Smooth muscle cell (in vitro differentiated cells): ENCODE results near the gene MYO7B. TPM values are rescaled to one million over a fixed set of nuclear protein-coding genes. Genes with fewer than 3 reads are reported as not detected.

ENCODE experiments used
- DNase-seq: peaks from one replicate; lab custom pipeline; 2025; ENCODE audit not compliant: unreplicated experiment; lab: John Stamatoyannopoulos, UW
- H2AFZ ChIP-seq: fragments of 200-600 bp; sonication (generic); 2 replicates; pipeline ENCODE4 v1.6.0; 2016; ENCODE audit warnings: antibody characterized with exemption, low read depth, mild to moderate bottlenecking
- H3F3A ChIP-seq: fragments of 200-600 bp; sonication (generic); 2 replicates; pipeline ENCODE4 v1.6.0; 2017; ENCODE audit warnings: antibody characterized with exemption, low read depth
- H3K27ac ChIP-seq: fragments of 200-600 bp; sonication (generic); 2 replicates; pipeline ENCODE4 v1.5.1; 2016; ENCODE audit warnings: low read depth, mild to moderate bottlenecking
- H3K27me3 ChIP-seq: fragments of 200-600 bp; sonication (generic); 2 replicates; pipeline ENCODE4 v1.6.1; 2016; ENCODE audit warnings: low read depth, mild to moderate bottlenecking
- H3K36me3 ChIP-seq: fragments of 200-600 bp; sonication (generic); 2 replicates; pipeline ENCODE4 v1.5.1; 2016; ENCODE audit warnings: low read depth
- H3K4me1 ChIP-seq: fragments of 200-600 bp; sonication (generic); 2 replicates; pipeline ENCODE4 v1.5.1; 2016; ENCODE audit warnings: low read depth
- H3K4me2 ChIP-seq: fragments of 200-600 bp; sonication (generic); 2 replicates; pipeline ENCODE4 v1.6.0; 2016; ENCODE audit warnings: mild to moderate bottlenecking
- H3K4me3 ChIP-seq: fragments of 200-600 bp; sonication (generic); 2 replicates; pipeline ENCODE4 v1.5.1; 2016; ENCODE audit warnings: mild to moderate bottlenecking
- H3K79me2 ChIP-seq: fragments of 200-600 bp; sonication (generic); 2 replicates; pipeline ENCODE4 v1.6.0; 2016; ENCODE audit warnings: low read depth, mild to moderate bottlenecking
- H3K9ac ChIP-seq: fragments of 200-600 bp; sonication (generic); 2 replicates; pipeline ENCODE4 v1.6.0; 2016; ENCODE audit warnings: low read depth
- H3K9me3 ChIP-seq: fragments of 200-600 bp; sonication (generic); replicated peaks from 2 replicates; pipeline ENCODE4 v1.5.1; 2016; ENCODE audit warnings: low read depth
- H4K20me1 ChIP-seq: fragments of 200-600 bp; sonication (generic); 2 replicates; pipeline ENCODE4 v1.6.0; 2016; ENCODE audit warnings: low read depth
- WGBS: methylation state at CpG from one replicate; pipeline ENCODE4 v1.1.7; 2016; ENCODE audit warnings: low lambda C conversion rate; 5-methylcytosine and 5-hydroxymethylcytosine counted together
- polyA plus RNA-seq: library from polyadenylated mRNA; unstranded; fragments of >200 nt; fragmentation: Nextera tagmentation; extraction: Ambion mirVana; gene quantifications from 2 replicates; pipeline ENCODE4 v1.2.1, GENCODE V29; 2016
- total RNA-seq: library from RNA; depleted of rRNA; stranded (reverse); fragments of >200 nt; gene quantifications from 2 replicates; pipeline ENCODE4 v1.2.3, GENCODE V29; 2014
- TF ChIP-seq, protein P1 (sequence below): fragments of 200-600 bp; sonication (generic); IDR thresholded peaks from 2 replicates; pipeline ENCODE4 v1.5.1; 2017; ENCODE audit warnings: borderline replicate concordance, mild to moderate bottlenecking, antibody characterized with exemption; ENCODE audit not compliant: insufficient read depth, poor library complexity, severe bottlenecking

Gene MYO7B
- total and polyA plus RNA-seq, 2 experiments from 2014 or later: 0.09 to 0.35 TPM

GRCh38 chr2:127650785-127651380, 115.4 kb downstream of the MYO7B start:
- Histone ChIP-seq H3K27ac (no peak overlapping the region), H4K20me1 (no peaks in the 10 kb centered on the region), H3K36me3 (no peaks in the 10 kb centered on the region), H3K9ac (no peak overlapping the region), H3K79me2 (no peaks in the 10 kb centered on the region), H3K27me3 (no peaks in the 10 kb centered on the region), H3K9me3 (no peaks in the 10 kb centered on the region), H3K4me1 (peaks cover 7% of the 10 kb centered on the region), H3F3A (no peaks in the 10 kb centered on the region), H2AFZ (no peak overlapping the region), H3K4me3 (no peak overlapping the region), H3K4me2 (no peak overlapping the region)
- no peak for DNase-seq
- TF ChIP-seq, protein P1, sequence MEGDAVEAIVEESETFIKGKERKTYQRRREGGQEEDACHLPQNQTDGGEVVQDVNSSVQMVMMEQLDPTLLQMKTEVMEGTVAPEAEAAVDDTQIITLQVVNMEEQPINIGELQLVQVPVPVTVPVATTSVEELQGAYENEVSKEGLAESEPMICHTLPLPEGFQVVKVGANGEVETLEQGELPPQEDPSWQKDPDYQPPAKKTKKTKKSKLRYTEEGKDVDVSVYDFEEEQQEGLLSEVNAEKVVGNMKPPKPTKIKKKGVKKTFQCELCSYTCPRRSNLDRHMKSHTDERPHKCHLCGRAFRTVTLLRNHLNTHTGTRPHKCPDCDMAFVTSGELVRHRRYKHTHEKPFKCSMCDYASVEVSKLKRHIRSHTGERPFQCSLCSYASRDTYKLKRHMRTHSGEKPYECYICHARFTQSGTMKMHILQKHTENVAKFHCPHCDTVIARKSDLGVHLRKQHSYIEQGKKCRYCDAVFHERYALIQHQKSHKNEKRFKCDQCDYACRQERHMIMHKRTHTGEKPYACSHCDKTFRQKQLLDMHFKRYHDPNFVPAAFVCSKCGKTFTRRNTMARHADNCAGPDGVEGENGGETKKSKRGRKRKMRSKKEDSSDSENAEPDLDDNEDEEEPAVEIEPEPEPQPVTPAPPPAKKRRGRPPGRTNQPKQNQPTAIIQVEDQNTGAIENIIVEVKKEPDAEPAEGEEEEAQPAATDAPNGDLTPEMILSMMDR: no peak
- WGBS: 96% methylated on average over 28 of the region's 28 CpGs

- TF ChIP-seq, protein P1: no peak
- H3K79me2 ChIP-seq: no peaks in the 10 kb centered on the region
- no peaks in the 10 kb centered on the region for H3K36me3 ChIP-seq
- 94% methylated on average over 29 of the region's 29 CpGs for WGBS
- H3K4me2 ChIP-seq: no peak overlapping the region
- H3K4me1 ChIP-seq: peaks cover 9% of the 10 kb centered on the region
- no peak overlapping the region for H3K27ac ChIP-seq
- no peak overlapping the region for H3K4me3 ChIP-seq
- H4K20me1 ChIP-seq: no peaks in the 10 kb centered on the region
- no peaks in the 10 kb centered on the region for H3F3A ChIP-seq
- DNase-seq: no peak
- H3K9me3 ChIP-seq: no peaks in the 10 kb centered on the region
- H2AFZ ChIP-seq: no peak overlapping the region
- no peaks in the 10 kb centered on the region for H3K27me3 ChIP-seq
- H3K9ac ChIP-seq: no peak overlapping the region
These were observed 115.9 kb downstream of the MYO7B start for GRCh38 chr2:127651381-127651809.

DNA sequence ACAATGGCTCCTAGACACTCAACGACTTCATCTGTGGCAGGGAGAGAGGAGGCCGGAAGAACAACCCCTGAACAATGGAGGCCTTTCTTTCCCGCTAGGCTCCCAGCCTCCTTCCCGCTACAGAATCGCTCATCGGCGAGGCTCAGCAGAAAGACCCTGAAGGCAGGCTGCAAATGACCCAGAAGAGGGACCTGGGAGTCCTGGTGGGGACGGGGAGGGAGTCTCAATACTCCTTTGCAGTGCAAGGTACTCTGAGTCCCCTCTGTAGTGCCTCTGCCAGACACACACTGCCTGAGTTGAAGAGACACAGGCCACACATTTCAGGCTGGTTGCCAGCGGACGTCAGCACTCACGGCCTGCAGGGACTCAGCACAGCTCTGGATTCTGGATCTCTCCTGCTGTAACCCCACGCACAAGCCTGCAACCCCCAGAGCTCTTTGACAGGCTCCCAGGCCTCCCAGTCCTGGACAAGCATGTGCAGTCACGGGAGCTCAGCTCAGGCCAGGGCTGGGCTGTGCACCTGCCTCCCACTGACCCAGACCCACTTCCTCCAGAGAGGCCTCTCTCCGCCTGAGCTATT, 116.6 kb downstream of the MYO7B start:
- no peaks in the 10 kb centered on the region for H3K36me3 ChIP-seq
- H3K9me3 ChIP-seq: no peaks in the 10 kb centered on the region
- 74% methylated on average over 14 of the region's 14 CpGs for WGBS
- H3K9ac ChIP-seq: no peak overlapping the region
- no peaks in the 10 kb centered on the region for H3F3A ChIP-seq
- H4K20me1 ChIP-seq: no peaks in the 10 kb centered on the region
- H3K27ac ChIP-seq: no peak overlapping the region
- H2AFZ ChIP-seq: no peak overlapping the region
- TF ChIP-seq, protein P1: no peak
- DNase-seq: peak; percentile 26
- H3K27me3 ChIP-seq: no peaks in the 10 kb centered on the region
- H3K79me2 ChIP-seq: no peaks in the 10 kb centered on the region
- no peak overlapping the region for H3K4me3 ChIP-seq
- no peak overlapping the region for H3K4me2 ChIP-seq
- peaks cover 9% of the 10 kb centered on the region for H3K4me1 ChIP-seq
